ENCODE measurements around the gene STAT5B. TPM values are rescaled to one million over a fixed set of nuclear protein-coding genes. Genes with fewer than 3 reads are reported as not detected.

STAT5B gene
- total and polyA plus RNA-seq, 9 of the 15 experiments (the other 6 are each of a cell fraction or from before 2014, with no cell fraction given) = 20.8 to 176 (median 92.4) TPM

DNA sequence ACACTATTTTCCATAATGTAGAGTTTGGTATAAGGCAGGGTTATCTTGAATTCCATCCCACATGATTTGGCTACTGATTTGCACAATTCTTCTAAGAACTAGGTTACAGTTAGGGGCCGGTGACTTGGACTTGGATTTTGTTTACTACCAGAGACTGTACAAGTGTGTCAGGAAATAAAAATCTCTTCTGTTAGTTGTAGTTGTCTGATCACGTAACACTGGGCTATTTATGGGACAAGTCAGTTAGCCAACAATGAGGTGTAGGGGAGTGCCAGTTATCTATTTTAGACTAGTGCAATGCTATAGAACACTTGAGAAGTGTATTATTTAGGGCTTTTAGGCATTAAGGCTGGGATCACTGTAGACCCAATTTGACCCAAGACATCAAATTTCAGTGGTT is 42.2 kb downstream of the STAT5B start (continued):
- TF ChIP-seq, protein P1, sequence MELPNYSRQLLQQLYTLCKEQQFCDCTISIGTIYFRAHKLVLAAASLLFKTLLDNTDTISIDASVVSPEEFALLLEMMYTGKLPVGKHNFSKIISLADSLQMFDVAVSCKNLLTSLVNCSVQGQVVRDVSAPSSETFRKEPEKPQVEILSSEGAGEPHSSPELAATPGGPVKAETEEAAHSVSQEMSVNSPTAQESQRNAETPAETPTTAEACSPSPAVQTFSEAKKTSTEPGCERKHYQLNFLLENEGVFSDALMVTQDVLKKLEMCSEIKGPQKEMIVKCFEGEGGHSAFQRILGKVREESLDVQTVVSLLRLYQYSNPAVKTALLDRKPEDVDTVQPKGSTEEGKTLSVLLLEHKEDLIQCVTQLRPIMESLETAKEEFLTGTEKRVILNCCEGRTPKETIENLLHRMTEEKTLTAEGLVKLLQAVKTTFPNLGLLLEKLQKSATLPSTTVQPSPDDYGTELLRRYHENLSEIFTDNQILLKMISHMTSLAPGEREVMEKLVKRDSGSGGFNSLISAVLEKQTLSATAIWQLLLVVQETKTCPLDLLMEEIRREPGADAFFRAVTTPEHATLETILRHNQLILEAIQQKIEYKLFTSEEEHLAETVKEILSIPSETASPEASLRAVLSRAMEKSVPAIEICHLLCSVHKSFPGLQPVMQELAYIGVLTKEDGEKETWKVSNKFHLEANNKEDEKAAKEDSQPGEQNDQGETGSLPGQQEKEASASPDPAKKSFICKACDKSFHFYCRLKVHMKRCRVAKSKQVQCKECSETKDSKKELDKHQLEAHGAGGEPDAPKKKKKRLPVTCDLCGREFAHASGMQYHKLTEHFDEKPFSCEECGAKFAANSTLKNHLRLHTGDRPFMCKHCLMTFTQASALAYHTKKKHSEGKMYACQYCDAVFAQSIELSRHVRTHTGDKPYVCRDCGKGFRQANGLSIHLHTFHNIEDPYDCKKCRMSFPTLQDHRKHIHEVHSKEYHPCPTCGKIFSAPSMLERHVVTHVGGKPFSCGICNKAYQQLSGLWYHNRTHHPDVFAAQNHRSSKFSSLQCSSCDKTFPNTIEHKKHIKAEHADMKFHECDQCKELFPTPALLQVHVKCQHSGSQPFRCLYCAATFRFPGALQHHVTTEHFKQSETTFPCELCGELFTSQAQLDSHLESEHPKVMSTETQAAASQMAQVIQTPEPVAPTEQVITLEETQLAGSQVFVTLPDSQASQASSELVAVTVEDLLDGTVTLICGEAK (IDR thresholded peaks at IDR 0.05) = no peak
- TF ChIP-seq, protein P1 (CRISPR knock-in tag; IDR thresholded peaks at IDR 0.05) = no peak
- TF ChIP-seq, protein P2, sequence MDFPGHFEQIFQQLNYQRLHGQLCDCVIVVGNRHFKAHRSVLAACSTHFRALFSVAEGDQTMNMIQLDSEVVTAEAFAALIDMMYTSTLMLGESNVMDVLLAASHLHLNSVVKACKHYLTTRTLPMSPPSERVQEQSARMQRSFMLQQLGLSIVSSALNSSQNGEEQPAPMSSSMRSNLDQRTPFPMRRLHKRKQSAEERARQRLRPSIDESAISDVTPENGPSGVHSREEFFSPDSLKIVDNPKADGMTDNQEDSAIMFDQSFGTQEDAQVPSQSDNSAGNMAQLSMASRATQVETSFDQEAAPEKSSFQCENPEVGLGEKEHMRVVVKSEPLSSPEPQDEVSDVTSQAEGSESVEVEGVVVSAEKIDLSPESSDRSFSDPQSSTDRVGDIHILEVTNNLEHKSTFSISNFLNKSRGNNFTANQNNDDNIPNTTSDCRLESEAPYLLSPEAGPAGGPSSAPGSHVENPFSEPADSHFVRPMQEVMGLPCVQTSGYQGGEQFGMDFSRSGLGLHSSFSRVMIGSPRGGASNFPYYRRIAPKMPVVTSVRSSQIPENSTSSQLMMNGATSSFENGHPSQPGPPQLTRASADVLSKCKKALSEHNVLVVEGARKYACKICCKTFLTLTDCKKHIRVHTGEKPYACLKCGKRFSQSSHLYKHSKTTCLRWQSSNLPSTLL (IDR thresholded peaks at IDR 0.05) = no peak
- no peak for TF ChIP-seq GTF2F1 (IDR thresholded peaks at IDR 0.05; ENCODE audit: low read depth, low read length)
- TF ChIP-seq, protein P3, sequence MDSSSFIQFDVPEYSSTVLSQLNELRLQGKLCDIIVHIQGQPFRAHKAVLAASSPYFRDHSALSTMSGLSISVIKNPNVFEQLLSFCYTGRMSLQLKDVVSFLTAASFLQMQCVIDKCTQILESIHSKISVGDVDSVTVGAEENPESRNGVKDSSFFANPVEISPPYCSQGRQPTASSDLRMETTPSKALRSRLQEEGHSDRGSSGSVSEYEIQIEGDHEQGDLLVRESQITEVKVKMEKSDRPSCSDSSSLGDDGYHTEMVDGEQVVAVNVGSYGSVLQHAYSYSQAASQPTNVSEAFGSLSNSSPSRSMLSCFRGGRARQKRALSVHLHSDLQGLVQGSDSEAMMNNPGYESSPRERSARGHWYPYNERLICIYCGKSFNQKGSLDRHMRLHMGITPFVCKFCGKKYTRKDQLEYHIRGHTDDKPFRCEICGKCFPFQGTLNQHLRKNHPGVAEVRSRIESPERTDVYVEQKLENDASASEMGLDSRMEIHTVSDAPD (CRISPR knock-in tag; IDR thresholded peaks at IDR 0.05) = no peak

Measured in K562 (cell line).